GM19397 (cell line): ENCODE results near the gene CTCFL.

ENCODE experiments used
- ATAC-seq: cut with Tn5 transposase; IDR thresholded peaks from one replicate; pipeline ENCODE4 v1.9.1; 2021; ENCODE audit warnings: mild to moderate bottlenecking, moderate library complexity; ENCODE audit not compliant: unreplicated experiment

CTCFL gene

DNA sequence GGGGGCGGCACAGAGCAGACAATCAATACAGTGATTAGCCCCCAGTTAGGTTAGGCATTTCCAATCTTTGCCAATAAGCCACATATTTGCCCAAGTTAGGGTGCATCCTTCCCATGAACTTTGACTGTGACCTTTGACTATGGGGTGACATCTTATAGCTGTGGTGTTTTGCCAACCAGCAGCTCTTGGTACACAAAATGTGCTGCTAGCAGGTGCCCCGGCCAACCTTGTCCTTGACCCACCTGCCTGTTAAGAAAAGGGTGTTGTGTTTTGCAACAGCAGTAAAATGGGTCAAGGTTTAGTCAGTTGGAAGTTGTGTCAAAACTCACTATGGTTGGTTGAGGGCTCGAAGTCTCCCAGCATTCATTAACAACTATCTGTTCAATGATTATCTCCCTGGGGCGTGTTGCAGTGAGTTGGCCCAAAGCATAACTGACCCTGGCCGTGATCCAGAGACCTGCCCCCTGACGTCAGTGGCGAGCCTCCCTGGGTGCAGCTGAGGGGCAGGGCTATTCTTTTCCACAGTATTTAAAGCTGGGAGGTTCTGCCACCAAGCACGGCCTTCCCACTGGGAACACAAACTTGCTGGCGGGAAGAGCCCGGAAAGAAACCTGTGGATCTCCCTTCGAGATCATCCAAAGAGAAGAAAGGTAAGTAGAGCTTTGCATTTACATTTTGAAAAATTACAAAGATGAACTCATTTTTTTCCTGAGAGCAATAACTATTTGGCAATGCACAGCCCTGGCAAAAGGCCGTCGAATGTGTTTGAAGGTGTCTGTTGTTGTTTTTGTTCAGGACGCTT lies 35.8 kb upstream of the CTCFL start, which contains the start of gene PCK1:
Gene PCK1, plus strand, starts transcription at position 557 of the 802 bp plus-strand sequence. CDS start 302 bp downstream, outside the sequence.
- ATAC-seq, result no peak

DNA sequence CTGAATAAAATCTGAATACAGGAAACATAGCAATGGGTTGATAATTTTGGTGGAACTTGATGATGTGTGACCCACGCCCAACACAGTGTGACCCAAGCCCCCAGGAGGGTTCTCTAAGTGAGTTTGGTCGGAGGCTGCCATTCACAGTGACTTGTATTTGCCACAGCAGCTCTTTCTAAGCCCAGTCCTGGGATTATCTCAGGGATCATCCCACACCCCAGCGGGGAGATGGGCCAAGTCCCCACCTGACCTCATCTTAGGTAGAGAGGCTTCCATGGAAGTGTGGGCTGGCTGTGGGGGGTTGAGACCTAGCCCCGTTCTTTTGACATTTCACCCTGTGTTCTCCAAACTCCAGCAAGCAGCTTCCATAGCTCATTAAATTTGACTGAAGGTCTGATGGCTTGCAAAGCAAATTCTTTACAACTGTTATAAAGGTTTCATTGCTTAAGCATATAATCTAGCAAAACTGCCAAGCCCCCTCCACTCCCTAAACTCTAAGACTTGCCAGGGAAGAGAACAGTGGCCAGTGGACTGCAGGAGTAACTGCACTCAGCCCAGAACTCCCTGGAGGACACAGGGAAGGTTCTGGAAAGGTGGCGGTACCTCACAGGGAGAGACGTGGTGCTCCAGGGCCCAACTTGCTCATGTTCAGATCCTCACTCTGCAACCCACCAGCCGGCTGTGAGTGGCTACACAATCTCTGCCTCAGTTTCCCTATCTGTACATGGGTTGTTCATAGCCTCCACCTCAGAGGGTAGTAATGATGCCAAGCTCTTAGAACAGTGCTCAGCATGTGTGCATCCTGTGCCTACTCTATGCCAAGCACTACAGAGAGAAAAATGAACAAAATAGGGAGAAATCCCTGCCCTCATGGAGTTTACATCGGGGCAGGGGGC lies 35.0 kb upstream of the CTCFL start:
- ATAC-seq, result no peak

DNA sequence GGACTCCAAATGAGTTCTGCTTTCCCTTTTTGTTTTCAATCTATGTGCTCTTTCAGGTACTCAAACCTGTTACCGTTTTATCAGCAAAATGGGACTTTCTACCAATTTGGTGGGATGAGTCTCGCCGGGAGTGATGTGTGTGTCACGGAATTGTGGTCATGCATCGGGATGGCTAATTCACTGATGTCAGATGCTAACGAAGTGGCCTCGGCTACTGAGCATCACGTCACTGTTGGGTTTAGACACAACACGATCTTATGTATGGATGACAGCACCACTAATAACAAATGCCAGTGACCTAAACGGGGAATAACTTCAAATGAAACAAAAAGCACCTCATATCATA lies 34.3 kb upstream of the CTCFL start:
- no peak for ATAC-seq

DNA sequence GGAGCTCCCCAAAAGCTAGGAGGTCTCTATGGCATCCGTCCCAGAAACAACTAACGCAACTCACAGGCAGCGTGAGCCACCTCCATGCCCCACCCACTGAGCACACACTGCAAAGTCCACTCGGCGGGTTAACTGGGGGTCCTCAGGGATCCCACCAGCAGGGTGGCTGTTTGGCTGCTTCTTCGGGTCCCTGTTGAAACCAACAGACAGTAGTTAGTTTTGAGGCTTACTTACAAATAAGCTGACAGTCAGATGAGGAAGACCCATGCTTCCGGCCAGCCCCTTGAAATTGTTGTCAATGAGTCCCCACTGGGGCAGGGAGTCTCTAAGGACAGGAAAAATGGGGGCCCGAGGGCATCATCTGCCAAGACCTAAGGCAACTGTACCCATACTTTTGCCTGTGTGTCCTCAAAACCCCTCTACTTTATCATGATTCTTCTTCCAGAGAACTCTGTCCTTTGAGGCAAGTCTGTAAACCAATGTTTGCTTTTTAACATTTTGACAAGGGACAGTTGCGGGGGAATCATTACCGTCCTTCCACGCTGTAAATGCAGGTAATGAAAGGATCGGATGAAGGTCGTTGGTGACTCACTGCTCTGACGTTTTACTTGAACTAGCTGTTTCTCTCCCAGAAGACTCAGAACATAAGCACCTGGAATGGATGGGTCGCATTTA lies 33.8 kb upstream of the CTCFL start:
- no peak for ATAC-seq

DNA sequence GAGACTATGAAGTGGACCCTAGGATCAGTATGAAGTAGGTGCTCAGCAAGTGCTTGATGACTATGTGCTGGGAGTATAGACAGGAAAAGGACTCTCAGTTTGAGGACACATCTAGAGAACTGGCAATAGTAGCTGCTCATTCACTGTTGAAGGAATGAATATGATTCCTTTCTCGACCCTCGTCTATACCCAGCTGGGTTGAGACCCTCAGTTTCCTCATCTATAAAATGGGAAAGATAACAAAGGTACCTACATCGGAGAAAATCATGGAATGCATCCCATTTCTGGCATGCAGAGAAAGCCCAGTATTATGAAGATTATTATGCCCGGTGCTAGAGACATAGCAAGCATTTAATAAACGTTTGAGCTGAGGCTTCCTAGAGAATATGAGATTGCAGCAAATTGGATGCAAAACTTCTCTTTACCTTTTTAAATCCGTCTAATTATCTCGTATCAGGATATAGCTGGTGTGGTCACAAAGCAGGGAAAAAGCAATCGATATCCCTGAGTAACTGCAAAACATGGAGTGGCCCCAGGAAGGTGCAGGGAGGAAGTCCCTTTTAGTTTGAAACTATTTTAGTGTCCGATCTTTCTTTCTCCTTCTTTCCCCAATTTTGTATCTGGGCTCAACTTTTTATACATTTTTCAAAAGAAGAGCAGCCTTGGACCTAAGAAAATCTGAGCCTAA lies 33.1 kb upstream of the CTCFL start:
- no peak for ATAC-seq

DNA sequence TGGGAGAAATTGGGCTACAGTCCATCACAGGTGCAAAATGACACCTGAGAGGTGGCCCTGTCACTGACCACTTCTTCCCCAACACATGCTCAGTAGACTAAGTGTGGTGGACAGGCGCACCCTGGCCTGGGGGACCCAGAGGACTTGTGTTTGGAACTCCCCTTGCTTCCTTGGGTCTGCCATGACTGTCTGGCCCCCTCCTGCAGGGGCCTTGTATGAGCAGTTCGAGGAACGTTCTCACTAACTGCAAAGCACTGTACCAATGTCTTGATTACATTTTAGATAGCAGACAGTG lies 32.0 kb upstream of the CTCFL start:
- ATAC-seq, result no peak

DNA sequence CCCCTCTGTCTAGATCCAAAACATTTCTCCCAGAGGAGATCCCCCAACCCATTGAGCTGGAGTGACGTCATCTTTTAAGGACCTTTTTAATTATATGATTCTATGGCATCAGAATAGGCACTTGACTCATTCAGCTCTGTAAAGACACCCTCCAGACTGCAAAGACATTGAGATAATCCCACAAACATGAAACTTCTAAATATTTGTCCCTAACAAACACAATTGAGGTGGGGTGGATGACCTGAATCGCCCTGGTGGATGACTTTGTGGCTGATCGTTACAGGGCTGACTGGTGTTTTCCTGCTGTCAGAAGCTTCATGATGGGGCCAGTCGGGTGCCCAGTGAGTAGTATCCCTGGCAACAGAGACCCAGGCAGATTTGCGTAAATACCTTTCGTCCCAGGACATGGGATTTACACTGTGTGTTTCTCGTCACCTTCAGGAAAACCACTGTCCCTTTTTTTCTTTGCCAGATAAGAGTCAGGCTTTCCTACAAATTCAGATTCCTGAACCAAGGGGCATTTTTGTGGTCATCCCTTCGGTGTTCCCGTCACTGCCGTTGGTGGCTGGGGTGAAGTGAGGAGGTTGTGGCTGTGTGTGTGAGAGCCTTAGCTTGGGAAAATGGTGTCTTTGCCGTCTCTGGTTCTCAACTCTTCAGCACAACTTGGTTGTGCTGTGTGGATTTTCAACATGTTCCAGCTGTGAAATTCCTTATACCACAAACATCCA lies 30.7 kb upstream of the CTCFL start:
- ATAC-seq, result no peak

DNA sequence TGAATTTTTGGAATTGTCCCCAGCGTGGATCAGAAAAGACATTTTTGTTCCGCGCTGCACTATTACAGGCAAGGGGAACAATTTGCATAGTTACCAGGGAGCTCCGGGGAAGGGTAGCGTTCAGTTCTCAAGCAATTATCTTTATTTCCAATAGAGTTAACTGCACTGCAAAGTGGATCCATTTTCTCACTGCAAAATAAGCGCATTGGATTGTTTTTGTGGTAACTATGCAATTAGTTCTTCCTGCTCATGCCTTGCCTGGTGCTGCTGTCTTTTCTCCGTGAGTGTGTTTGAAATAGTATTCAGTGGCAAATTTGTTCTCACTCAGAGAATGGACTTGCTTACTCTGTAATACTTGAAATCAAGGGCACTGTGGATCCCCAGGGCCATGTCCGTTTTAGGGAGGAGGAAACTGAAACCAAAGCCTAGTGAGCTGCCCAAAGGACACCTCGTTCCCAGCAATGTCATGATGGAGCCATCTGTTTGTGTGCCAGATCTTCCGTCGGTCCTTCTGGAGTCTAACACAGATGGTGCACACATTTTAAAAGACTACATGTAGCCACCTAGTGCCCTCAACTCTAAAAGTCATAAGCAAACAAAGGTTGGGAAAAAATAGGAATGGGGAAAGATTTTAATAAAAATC lies 28.6 kb upstream of the CTCFL start:
- ATAC-seq, result no peak

DNA sequence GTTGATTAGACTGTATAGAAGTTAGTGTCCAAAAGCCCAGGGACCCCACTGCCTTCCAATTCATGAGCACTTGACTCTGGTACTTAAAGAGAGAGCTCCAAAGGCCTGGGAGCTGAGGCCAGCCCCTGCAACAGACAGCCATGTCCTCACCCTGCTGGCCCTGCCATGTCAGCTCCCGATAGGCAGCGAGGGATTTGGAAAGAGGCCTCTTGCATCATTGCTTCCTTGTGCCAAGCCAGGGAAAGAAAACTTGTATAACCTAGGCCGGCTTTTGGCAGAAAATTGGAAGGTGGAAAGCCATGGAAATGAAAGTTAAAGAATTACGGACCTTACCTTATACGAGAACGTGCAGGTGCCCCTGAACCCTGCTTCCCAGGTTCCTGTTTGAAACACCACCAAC lies 27.5 kb upstream of the CTCFL start:
- ATAC-seq, result no peak

DNA sequence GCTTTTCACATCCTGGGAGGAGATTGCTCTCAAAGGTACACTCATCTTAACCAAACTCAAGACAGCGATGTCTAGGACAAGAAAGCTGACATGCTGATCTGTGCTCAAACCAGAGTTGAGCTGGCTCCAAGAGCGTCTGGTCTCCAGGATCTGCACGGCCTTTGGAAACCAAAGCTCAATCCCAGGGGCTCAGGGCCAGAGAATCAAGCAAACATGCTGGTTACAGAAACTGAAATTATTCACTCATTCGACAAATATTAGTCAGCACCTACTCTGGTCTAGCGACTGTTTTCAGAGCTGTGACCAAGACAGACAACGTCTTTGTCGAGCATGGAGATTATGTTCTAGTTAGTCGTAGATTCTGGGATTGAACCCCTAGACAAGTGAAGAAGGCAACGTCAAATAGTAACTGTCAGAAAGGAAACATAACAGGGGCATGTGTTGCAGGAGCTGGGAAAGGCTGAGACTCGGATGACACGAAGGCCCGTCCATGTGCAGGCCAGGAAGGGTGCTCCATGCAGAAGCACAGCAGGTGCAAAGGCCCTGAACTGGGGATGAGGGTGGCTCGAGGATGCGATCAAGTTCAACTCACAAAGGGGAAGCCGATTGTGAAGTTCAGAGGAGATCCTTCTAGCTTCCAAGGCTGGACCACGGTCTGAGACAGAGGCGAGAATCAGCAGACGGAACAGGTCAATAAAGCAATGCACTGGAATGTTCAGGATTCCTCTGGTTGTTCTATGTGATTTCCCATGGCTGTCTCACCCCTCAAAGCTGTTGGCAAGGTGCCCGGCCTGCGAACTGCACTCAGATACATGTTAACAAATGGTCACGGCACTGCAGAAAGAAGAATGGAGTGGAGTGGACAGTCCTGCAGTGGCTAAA lies 23.5 kb upstream of the CTCFL start:
- ATAC-seq, result no peak

DNA sequence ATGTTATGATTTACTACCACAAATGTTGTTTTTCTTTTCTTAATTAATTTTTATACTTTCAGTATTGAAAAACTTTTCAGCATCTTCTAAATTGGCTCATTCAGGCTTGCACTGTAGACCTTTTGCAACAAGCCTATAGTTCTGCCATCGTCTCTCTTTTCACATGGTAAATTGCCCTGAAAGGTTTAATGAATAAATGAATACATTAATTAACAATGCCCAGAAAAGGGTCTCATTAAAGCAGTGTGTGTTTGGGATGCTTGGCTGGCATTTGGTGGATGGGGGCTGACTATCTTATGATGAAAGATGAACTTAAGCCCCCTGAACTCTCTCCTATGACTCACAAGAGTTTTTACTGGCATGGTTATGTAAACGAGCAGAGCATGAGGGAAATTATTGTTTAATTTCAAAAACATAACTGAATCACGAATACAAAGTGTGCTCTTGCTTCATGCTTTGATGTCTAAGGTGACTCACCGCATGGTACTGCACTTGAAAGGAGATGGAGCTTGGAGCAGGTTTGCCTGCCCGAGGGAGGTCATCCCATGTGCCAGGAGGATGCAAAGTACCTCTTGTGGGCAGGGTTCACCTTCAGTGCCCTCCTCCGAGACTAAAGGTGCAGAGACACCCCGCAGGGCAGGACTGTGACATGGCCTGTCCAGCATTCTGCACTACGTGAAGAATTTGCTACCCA lies 22.2 kb upstream of the CTCFL start:
- no peak for ATAC-seq

DNA sequence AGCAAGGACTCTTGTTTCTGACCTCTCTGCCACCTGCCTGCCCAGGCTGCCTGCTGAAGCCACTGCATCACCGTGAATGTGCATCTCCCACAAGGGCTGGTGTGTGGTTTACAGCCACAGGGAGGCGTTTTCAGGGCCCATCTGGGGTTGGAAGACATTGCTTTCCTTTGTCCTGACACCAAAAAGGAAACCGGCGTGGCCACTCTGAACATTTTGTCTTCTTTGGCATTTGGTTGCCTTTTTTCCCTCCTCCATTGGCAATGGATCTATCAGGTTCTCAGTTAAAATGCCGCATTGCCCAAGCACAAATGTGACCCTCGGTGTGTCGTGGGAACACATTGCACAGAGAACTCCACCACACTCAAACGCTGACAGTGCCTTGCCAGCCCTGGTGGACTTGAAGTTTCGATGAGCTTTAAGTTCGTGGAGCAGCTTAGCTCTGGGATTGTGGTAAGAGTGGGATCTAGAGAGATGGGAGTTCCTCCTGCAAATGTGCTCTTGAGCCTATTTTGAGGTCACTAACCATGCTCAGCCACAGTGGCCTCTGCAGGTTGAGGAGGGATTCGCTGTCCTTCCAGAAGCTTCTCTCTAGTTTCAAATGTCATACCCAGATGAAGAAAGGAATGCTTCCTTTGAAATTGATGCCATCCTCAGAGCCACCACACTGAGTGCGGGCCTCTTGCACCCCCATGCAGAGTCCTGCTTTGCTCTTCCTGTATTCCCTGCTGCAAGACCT lies 21.2 kb upstream of the CTCFL start:
- no peak for ATAC-seq

DNA sequence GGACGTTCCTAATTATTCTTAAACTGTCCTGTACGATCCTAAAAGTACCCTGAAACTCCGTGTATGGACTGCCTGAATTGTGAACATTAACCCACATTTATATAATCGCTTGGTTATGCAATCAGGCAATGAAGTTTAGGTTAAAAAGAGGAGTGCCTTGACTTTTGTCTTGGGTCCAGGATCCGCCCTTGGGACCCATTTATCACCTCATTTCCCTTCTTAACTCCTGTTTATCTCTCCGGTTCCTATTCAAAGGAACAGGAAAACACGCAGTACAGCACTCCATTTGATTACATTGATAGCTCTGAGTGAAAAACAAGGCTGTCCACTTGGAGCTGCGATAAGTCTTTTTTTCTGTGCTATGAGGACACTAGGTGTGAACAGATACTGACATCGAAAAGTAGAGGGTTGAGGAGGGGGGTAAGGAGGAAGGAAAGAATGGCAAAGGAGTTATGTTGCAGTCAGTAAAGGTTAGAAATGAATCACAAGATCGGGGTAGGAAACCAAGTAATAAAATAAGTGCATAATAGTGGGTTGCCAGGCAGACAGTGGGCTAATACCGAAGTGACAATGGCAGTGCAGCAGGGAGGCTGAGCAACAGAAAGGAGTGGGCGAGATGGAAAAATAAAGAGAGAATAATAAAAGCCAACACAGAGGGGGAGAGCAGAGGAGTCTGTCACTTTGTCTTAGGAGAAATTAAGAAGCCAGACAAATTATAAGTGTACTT lies 20.1 kb upstream of the CTCFL start:
- no peak for ATAC-seq

DNA sequence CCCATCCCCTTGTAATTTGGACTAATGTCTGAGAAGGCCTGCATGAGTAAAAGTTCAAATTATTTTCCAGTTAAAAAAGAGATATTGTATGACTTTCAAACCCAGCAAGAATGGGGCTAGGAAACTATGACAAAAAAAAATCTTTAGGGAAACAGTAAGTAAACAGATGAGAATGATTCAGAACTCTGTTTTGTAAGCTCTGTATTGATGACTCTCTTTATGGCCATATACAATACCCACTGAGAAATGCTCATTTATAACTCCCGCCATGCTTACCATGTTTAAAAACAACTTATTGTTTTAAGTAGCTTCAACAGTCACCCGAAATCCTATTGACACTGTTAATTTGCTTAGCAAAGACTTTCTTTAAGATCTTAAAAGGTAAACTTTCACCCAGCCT lies 18.8 kb upstream of the CTCFL start:
- ATAC-seq, result no peak

DNA sequence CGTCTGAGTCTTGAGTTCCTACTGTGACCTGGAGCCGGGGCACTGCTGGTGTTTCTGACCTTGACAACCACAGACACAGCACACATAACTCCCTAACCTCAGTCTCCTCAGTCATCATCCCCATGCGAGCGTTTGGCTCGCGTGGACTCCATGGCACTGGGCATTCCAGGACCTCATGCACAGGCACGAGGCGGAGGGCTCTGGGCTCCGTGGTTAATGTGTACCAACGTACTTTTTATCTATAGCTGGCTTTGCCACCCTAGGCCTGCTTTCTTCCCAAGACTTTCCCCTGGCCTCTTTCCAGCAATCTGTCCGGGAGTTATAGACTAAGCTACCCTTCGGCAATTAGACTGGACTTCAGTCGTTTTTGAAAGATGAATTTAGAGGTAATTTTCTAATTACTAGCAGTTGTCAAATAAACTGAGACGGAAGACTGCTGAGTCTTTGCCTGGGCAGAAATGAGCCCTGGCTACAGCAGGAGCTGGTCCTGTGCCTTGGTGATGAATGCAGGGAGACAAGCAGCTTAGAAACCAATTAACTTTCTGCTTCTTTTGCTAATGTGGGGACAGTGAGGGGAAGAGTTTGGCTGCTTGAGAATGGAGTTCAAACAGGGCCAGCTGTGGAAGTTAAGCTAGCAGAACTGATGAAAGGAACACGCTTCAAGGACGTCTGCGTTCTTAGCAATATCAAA lies 16.1 kb upstream of the CTCFL start:
- ATAC-seq, result no peak

DNA sequence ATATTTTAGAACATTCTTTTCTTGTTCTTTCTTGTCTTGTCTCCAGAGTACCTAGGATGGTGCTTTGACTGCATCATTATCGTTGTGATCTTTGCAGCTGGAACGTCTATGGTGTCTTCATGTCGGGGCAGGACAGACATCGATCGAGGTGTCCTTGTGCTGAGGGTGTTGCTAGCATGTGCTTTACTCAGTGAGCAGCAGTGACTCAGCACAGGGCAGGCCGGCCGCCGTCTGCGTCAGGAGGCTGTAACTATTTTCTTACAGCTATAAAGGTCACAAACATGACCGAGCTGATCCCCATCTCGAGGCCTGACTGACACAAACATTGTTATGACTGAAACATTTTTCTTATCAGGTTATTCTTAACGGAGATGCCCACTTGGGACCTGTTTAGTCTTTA lies 14.9 kb upstream of the CTCFL start:
- no peak for ATAC-seq

DNA sequence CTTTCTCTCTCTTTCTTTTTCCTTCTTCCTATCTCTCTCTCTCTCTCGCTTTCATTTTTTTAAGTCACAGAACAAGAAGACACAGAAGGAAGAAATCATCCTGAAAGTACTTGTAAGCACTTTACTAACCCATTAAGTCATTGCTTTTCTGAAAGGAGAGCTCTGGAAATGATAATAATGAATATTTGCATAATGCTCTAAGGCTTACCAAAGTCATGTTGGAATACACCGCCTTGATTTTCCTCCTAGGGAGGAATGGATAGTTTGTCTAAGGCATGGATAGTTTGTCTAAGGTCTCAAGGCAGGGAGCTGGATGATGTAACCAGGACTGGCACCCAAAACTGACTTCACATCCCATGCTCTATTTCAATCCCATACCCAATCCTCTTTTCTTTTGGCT lies 12.9 kb upstream of the CTCFL start:
- ATAC-seq, result no peak
